HEK293T (cell line): ENCODE data around the gene CAPN9.
A peak's percentile ranks its signal among the peaks of the same experiment; 100 is the strongest.

Experiments used
- CTCF ChIA-PET: fragments of 350-600 bp; formaldehyde crosslinking; extraction: SDS; loops from one replicate; lab custom pipeline; 2021; ENCODE audit warnings: antibody characterized with exemption, inconsistent platforms; lab: Yijun Ruan, JAX
- POLR2A ChIA-PET: fragments of 350-600 bp; formaldehyde crosslinking; extraction: SDS; loops from one replicate; lab custom pipeline; 2020; ENCODE audit warnings: antibody characterized with exemption, inconsistent platforms; lab: Yijun Ruan, JAX
- DNase-seq: peaks from one replicate; pipeline ENCODE4 v3.0.0; 2012; ENCODE audit warnings: mixed read lengths; ENCODE audit errors: extremely low spot score
- ARNT ChIP-seq: fragments of 450-650 bp; IDR thresholded peaks from 2 replicates; pipeline ENCODE4 v1.6.1; 2017; ENCODE audit warnings: mild to moderate bottlenecking
- BHLHE40 ChIP-seq: fragments of 450-650 bp; IDR thresholded peaks from 2 replicates; pipeline ENCODE4 v1.6.1; 2016; ENCODE audit warnings: mild to moderate bottlenecking, moderate library complexity, borderline replicate concordance
- CTBP1 ChIP-seq: fragments of 450-650 bp; IDR thresholded peaks from 2 replicates; pipeline ENCODE4 v1.6.1; 2016; ENCODE audit warnings: borderline replicate concordance
- ELF4 ChIP-seq: fragments of 450-650 bp; IDR thresholded peaks from 2 replicates; pipeline ENCODE4 v1.6.1; 2017; ENCODE audit warnings: antibody characterized with exemption
- FOXA1 ChIP-seq: fragments of 450-650 bp; IDR thresholded peaks from 2 replicates; pipeline ENCODE4 v1.6.1; 2016; ENCODE audit warnings: mild to moderate bottlenecking
- FOXK2 ChIP-seq: fragments of 450-650 bp; IDR thresholded peaks from 2 replicates; pipeline ENCODE4 v1.6.1; 2016; ENCODE audit warnings: mild to moderate bottlenecking
- FOXM1 ChIP-seq: fragments of 450-650 bp; IDR thresholded peaks from 2 replicates; pipeline ENCODE4 v1.6.1; 2017; ENCODE audit warnings: mild to moderate bottlenecking, borderline replicate concordance
- HDGF ChIP-seq: fragments of 450-650 bp; IDR thresholded peaks from 2 replicates; pipeline ENCODE4 v1.6.1; 2017; ENCODE audit warnings: antibody characterized with exemption, borderline replicate concordance
- L3MBTL2 ChIP-seq: fragments of 450-650 bp; conservative IDR thresholded peaks from 2 replicates; pipeline ENCODE4 v1.6.1; 2016; ENCODE audit warnings: mild to moderate bottlenecking
- LEF1 ChIP-seq: fragments of 450-650 bp; IDR thresholded peaks from 2 replicates; pipeline ENCODE4 v1.6.1; 2017; ENCODE audit warnings: mild to moderate bottlenecking, borderline replicate concordance
- NFRKB ChIP-seq: fragments of 450-650 bp; IDR thresholded peaks from 2 replicates; pipeline ENCODE4 v1.6.1; 2016; ENCODE audit warnings: mild to moderate bottlenecking, moderate library complexity
- SP1 ChIP-seq: fragments of 450-650 bp; IDR thresholded peaks from 2 replicates; pipeline ENCODE4 v1.6.1; 2017
- SUZ12 ChIP-seq: fragments of 450-650 bp; IDR thresholded peaks from 2 replicates; pipeline ENCODE4 v1.6.1; 2016; ENCODE audit warnings: mild to moderate bottlenecking
- TARDBP ChIP-seq: fragments of 450-650 bp; IDR thresholded peaks from 2 replicates; pipeline ENCODE4 v1.6.1; 2016
- ZNF384 ChIP-seq: fragments of 450-650 bp; IDR thresholded peaks from 2 replicates; pipeline ENCODE4 v1.6.1; 2016
- TF ChIP-seq, protein P1 (sequence below): fragments of 450-650 bp; IDR thresholded peaks from 2 replicates; pipeline ENCODE4 v1.6.1; 2016

CAPN9 gene

DNA sequence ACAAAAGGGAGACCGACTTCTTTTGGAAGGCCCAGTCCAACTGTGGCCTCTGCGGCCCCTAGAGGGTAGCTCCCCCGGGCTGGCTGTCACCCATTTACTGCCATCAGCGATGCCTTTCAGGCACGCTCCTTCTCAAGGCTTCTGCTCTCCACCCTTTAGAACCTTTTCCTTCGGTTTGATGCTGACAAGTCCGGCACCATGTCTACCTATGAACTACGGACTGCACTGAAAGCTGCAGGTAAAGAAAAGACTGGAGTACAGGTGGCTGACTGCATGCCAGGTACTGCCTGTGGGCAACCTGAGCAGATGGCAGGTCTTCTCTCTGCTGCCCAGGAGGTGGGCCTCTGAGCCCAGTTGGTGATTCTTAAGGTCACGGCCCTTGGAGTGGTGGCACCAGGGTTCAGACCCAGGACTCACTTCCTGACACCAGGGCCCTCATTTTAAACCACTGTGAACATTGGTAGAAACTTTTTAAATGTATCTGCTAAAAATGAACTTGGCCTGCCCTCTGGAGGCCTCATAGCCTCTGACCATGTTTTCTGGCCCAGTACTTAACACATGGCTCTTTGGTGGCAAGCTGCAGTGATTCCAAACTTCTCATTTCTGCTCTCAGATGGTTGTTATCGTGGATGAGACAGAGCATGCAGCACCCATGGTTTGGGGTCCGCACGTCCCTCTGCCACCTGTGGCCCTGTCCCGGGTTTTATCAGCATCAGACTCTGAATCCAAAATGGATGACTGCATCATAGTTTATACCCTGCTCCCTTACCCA, 45.7 kb downstream of the CAPN9 start:
- ChIA-PET CTCF (no interaction called here), POLR2A (no interaction called here)
- DNase-seq: no peak
- TF ChIP-seq HDGF (no peak), ARNT (no peak), FOXA1 (no peak), FOXM1 (no peak), SUZ12 (no peak), BHLHE40 (no peak), CTBP1 (no peak), ELF4 (no peak), NFRKB (no peak), SP1 (no peak), FOXK2 (no peak), L3MBTL2 (no peak), ZNF384 (no peak), LEF1 (no peak), TARDBP (no peak)
- TF ChIP-seq, protein P1, sequence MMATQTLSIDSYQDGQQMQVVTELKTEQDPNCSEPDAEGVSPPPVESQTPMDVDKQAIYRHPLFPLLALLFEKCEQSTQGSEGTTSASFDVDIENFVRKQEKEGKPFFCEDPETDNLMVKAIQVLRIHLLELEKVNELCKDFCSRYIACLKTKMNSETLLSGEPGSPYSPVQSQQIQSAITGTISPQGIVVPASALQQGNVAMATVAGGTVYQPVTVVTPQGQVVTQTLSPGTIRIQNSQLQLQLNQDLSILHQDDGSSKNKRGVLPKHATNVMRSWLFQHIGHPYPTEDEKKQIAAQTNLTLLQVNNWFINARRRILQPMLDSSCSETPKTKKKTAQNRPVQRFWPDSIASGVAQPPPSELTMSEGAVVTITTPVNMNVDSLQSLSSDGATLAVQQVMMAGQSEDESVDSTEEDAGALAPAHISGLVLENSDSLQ: no peak

DNA sequence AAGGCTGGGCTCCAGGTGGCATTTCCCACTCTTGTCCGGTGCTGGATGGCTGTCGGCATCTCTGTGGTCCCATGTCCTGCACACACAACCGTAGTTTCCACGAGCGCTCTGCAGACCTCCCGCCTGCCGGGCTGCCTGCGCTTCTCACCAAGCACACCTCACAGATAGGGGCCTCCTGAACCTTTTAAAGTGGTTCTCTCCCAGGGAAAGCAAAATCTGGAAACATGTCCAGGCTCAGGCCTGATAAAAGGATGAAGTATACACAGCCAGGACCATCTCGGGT, 46.2 kb downstream of the CAPN9 start:
- ChIA-PET CTCF (no interaction called here), POLR2A (no interaction called here)
- no peak for TF ChIP-seq SP1
- no peak for TF ChIP-seq FOXA1
- no peak for DNase-seq

DNA sequence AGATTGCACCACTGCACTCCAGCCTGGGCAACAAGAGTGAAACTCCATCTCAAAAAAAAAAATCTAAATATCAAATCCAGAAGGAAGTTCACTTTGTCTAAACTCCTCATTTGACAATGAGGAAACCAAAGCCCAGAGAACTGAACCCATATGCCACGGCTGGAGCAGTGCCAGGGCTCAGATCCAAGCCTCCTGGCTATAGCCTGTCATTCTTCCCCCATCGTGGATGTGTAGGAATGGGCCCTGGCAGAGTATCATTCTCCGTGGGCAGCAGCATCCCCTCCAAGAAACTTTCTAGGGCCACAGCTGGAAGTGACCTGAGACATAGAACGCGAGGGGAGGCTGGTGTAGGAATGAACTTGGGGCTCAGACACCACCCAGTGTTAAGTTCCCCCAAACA, 47.2 kb downstream of the CAPN9 start:
- ChIA-PET POLR2A (no interaction called here), CTCF (no interaction called here)
- no peak for DNase-seq
- TF ChIP-seq FOXK2 (no peak), SP1 (no peak), SUZ12 (no peak), ARNT (no peak), ZNF384 (no peak), FOXA1 (no peak), FOXM1 (no peak), ELF4 (no peak), LEF1 (no peak), TARDBP (no peak), L3MBTL2 (no peak), BHLHE40 (no peak), HDGF (no peak), NFRKB (no peak), CTBP1 (no peak)

DNA sequence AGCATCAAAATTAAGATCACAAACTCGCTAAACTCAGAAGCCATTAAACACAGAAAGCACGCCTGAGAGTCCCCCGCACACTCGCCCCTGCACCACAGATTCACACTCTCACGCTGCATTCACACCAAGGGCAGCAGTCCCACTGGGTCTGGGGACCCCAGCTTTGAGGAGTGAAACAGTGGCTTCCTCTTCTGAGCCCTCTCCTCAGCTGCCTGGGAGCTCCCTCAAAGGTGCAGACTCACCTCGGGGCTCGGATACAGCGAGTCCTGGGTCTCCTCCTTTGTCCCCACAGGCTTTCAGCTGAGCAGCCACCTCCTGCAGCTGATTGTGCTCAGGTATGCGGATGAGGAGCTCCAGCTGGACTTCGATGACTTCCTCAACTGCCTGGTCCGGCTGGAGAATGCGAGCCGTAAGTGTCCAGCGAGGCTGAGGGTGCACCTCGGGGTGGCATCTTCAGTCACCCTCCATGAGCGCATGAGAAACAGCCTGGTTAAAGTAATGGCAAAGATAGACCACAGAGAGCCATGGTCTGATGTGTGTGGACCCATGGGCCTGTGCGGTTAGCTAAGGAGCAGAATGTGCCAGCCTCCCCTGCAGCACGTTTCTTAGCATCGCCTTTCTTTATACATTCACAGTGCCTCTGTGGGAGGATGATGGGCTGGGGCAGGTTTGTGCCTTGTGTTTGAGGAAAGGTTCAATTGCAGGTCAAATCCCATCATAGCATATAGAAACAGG, 47.9 kb downstream of the CAPN9 start:
- POLR2A ChIA-PET: no interaction called here
- CTCF ChIA-PET: interaction anchor here (1.3 kb wide), 1 partner anchor 58 kb away, joined by 3 read pairs; no protein-coding TSS in a partner anchor
- TF ChIP-seq ZNF384: no peak
- TF ChIP-seq L3MBTL2: no peak
- no peak for TF ChIP-seq ARNT
- TF ChIP-seq SUZ12: no peak
- no peak for TF ChIP-seq HDGF
- no peak for TF ChIP-seq FOXK2
- no peak for TF ChIP-seq ELF4
- no peak for TF ChIP-seq LEF1
- no peak for TF ChIP-seq BHLHE40
- TF ChIP-seq, protein P1: no peak
- no peak for TF ChIP-seq TARDBP
- no peak for TF ChIP-seq FOXA1
- no peak for TF ChIP-seq FOXM1
- no peak for TF ChIP-seq CTBP1
- no peak for TF ChIP-seq SP1
- TF ChIP-seq NFRKB: no peak
- DNase-seq: no peak

DNA sequence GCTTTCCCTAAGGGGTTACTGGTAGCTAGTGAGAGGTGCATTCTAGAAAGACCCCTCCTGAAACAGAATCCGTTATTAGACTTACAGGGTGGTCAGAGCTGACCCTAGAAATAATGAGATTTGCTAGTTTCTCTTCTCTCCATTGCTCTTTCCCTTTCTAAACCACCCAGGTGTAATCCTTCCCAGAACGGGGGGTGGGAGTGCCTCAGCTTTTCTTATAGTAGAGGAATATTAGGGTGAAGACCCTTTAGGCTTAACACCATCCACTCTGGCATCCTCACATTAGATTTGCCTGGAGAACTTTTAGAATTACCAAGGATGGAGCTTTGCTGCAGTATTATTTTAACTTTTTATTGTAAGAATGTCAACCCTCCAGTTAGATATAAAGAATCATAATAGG, 49.4 kb downstream of the CAPN9 start:
- ChIA-PET POLR2A (interaction anchor here (1.4 kb wide), 1 partner anchor 154 kb away, joined by 3 read pairs; no protein-coding TSS in a partner anchor), CTCF (interaction anchor here (1.1 to 1.3 kb wide), 2 partner anchors 11 to 60 kb away, joined by 3 read pairs; no protein-coding TSS in a partner anchor)
- TF ChIP-seq L3MBTL2: no peak
- no peak for TF ChIP-seq FOXK2
- TF ChIP-seq SP1: no peak
- no peak for TF ChIP-seq FOXM1
- no peak for DNase-seq

DNA sequence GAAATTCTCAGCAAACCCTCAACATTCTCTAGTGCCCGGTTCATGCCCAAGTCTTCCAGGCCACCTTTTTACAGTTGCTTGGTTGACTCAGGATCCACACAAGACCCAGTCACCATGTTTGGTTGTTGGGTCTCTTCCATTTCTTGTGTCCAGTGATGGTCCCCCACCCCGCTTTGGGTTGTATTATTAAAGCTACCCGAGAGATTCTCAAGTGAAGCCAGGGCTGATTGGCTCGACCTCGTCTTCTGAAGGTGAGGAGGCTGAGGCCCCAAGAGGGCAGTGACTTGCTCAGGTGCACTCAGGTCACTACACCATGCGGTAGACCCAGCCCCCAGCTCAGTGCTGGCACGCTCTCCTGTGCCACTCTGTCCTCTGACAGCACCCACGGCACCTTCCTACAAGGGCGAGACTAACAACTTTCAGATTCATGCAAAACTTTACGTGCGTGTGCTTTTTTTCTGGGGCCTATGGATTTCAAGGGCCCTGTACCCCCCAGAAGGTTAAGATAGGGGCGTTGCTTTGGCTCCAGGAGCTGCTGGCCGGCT, 50.3 kb downstream of the CAPN9 start:
- DNase-seq: no peak
- ChIA-PET POLR2A (interaction anchor here (1.7 kb wide), 1 partner anchor 71 kb away, joined by 5 read pairs; the partner anchor contains the start of gene C1orf198), CTCF (interaction anchor here (1.0 to 1.3 kb wide), 4 partner anchors 8 to 414 kb away, joined by 3 to 4 read pairs (median 4); no protein-coding TSS in a partner anchor)
- TF ChIP-seq FOXM1 (no peak), ARNT (no peak), L3MBTL2 (no peak)

DNA sequence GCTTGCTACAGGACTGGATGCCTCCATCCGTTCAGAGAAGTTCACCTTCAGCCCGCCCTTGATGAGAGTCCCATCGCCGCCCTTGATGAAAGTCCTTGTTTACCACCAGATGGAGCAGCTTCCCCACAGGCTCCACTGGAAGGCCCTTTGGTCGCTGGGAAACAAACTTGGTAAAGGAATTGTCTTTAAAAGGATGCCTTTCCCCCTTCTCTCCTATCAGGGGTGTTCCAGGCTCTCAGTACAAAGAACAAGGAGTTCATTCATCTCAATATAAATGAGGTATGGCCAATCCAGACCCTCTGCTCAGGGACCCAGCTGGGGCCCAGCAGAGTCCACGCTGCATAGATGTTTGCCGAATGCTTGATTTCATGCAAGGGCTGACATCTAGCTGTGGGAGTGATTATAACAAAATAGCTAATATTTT, 50.8 kb downstream of the CAPN9 start:
- TF ChIP-seq FOXK2 (no peak), NFRKB (no peak), FOXA1 (no peak), SUZ12 (no peak), ARNT (no peak)
- ChIA-PET POLR2A (interaction anchor here (1.7 kb wide), 1 partner anchor 71 kb away, joined by 5 read pairs; the partner anchor contains the start of gene C1orf198), CTCF (interaction anchor here (1.0 to 1.3 kb wide), 4 partner anchors 8 to 413 kb away, joined by 3 to 4 read pairs (median 4); no protein-coding TSS in a partner anchor)
- peak; percentile 78 for DNase-seq
